Measurements from ENCODE around the gene NUP210. TPM values are rescaled to one million over a fixed set of nuclear protein-coding genes. Genes with fewer than 3 reads are reported as not detected.

Gene NUP210
- total and polyA plus RNA-seq, 7 donors, result under 0.01 to 26.4 (median 2.1) TPM

- H3K4me1 ChIP-seq, result peaks cover 0 to 9% (median 8%) of the 10 kb centered on the region in 4 donors
- peak overlapping the region; percentile 37 to 69 (median 47) for H3K27ac ChIP-seq
- peak; percentile 58 for DNase-seq
- 50 to 70% methylated on average over 17 of the region's 17 CpGs for WGBS, 2 donors
- no peak overlapping the region for H3K4me3 ChIP-seq
- intact Hi-C loops (cut with DNase I), result no loop called here
- H3K36me3 ChIP-seq, result no peaks in the 10 kb centered on the region
- H3K9me3 ChIP-seq, result no peaks in the 10 kb centered on the region
- peaks cover 7 to 29% (median 12%) of the 10 kb centered on the region in 3 donors for H3K27me3 ChIP-seq
- TF ChIP-seq POLR2A (IDR thresholded peaks at IDR 0.05), result no peak
- TF ChIP-seq CTCF (IDR thresholded peaks at IDR 0.05), result no peak
- TF ChIP-seq EP300 (IDR thresholded peaks at IDR 0.05), result no peak
- TF ChIP-seq POLR2AphosphoS5 (IDR thresholded peaks at IDR 0.05), result no peak
Measured at GRCh38 chr3:13277860-13278531, 142.1 kb downstream of the NUP210 start.

- 27 to 60% methylated on average over 16 of the region's 16 CpGs for WGBS, 2 donors
- TF ChIP-seq POLR2A (IDR thresholded peaks at IDR 0.05) (no peak), CTCF (IDR thresholded peaks at IDR 0.05) (no peak), EP300 (IDR thresholded peaks at IDR 0.05) (no peak), POLR2AphosphoS5 (IDR thresholded peaks at IDR 0.05) (no peak)
- DNase-seq, result peak; percentile 63
- intact Hi-C loops (cut with DNase I), result no loop called here
- H3K4me1 ChIP-seq, result peaks cover 0 to 7% (median 5%) of the 10 kb centered on the region in 4 donors
- H3K27me3 ChIP-seq, result peaks cover 3 to 25% (median 9%) of the 10 kb centered on the region in 3 donors
- H3K36me3 ChIP-seq, result no peaks in the 10 kb centered on the region
- no peaks in the 10 kb centered on the region for H3K9me3 ChIP-seq
- peak overlapping the region; percentile 37 to 69 (median 47) for H3K27ac ChIP-seq
- no peak overlapping the region for H3K4me3 ChIP-seq
Measured at GRCh38 chr3:13277196-13277813, 142.8 kb downstream of the NUP210 start.

- no peaks in the 10 kb centered on the region for H3K4me1 ChIP-seq
- no peak overlapping the region for H3K4me3 ChIP-seq
- peak overlapping the region; percentile 15 to 69 (median 48) for H3K27ac ChIP-seq
- DNase-seq, result peak; percentile 77
- no peaks in the 10 kb centered on the region for H3K36me3 ChIP-seq
- TF ChIP-seq CTCF (IDR thresholded peaks at IDR 0.05), result no peak
- TF ChIP-seq POLR2A (IDR thresholded peaks at IDR 0.05), result no peak
- WGBS, 2 donors, result 66 to 76% methylated on average over 14 of the region's 14 CpGs
- peaks cover 0 to 18% (median 2%) of the 10 kb centered on the region in 3 donors for H3K27me3 ChIP-seq
- intact Hi-C loops (cut with DNase I), result no loop called here
- no peaks in the 10 kb centered on the region for H3K9me3 ChIP-seq
Measured at GRCh38 chr3:13276438-13277195, 143.5 kb downstream of the NUP210 start.

DNA sequence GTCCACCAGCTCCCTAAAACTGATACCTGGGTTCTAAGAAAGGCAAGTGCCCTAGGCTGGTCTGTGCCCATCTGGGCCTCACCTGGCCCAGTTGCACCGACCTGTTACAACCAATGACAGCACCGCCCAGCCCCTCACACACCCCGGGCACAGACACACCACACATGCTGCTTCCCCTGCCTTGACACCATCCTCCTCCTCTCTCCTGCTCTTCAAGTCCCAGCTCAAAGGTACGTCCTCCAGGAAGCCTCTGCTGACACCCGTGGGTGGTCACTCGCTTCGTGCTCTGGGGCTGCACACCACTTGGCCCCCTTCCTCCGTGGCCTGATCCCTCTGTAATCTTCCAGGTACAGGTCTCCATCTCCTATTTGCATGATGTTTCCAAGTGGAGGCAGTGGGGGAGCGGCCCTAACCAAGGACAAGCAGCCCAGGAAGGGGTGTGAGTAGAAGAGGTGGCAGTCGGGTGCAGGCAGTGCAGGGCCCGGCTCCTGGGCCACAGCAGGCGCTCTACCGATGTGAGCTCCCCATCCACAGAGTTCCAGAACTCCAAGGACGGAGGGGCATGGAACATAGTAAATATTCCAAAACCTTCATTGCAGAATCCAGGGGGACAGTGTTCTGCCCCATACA lies 144.6 kb downstream of the NUP210 start:
- H3K4me1 ChIP-seq, result no peaks in the 10 kb centered on the region
- H3K36me3 ChIP-seq, result no peaks in the 10 kb centered on the region
- TF ChIP-seq EP300 (IDR thresholded peaks at IDR 0.05) (no peak), POLR2AphosphoS5 (IDR thresholded peaks at IDR 0.05) (no peak), CTCF (IDR thresholded peaks at IDR 0.05) (no peak), POLR2A (IDR thresholded peaks at IDR 0.05) (no peak)
- no peak overlapping the region for H3K4me3 ChIP-seq
- no peaks in the 10 kb centered on the region for H3K9me3 ChIP-seq
- WGBS, 2 donors, result 78 to 88% methylated on average over 14 of the region's 14 CpGs
- intact Hi-C loops (cut with DNase I), result no loop called here
- H3K27me3 ChIP-seq, result peaks cover 0 to 11% (median 0%) of the 10 kb centered on the region in 3 donors
- H3K27ac ChIP-seq, result no peak overlapping the region
- peak; percentile 50 for DNase-seq
